Sigmoid colon (tissue), 4 donors: Measurements from ENCODE around the gene GZMA.

Experiments
- CTCF ChIP-seq, 4 experiments: fragments of 450-650 bp in 3 of 4; fragments of 200-600 bp in 1 of 4; IDR thresholded peaks; one replicate each; pipeline ENCODE4 v1.5.1; 2016 to 2019; ENCODE audit warnings: antibody characterized with exemption in 4 of 4, mild to moderate bottlenecking in 3 of 4, moderate library complexity in 2 of 4
- EP300 ChIP-seq, 4 donors: sonication (generic); formaldehyde crosslinking; IDR thresholded peaks; one replicate each; pipeline ENCODE4 v1.6.1; 2017; ENCODE audit warnings: antibody characterized with exemption in 4 of 4
- POLR2A ChIP-seq, 2 donors: fragments of 450-650 bp; IDR thresholded peaks; one replicate each; pipeline ENCODE4 v1.6.1; 2016; ENCODE audit warnings: antibody characterized with exemption in 2 of 2, mild to moderate bottlenecking in 2 of 2, moderate library complexity in 2 of 2
- POLR2AphosphoS5 ChIP-seq, 4 donors: sonication (generic); formaldehyde crosslinking; IDR thresholded peaks; one replicate each; pipeline ENCODE4 v1.6.1; 2017; ENCODE audit warnings: antibody characterized with exemption in 4 of 4

- TF ChIP-seq CTCF (IDR thresholded peaks at IDR 0.05): no peak
- no peak for TF ChIP-seq POLR2AphosphoS5 (IDR thresholded peaks at IDR 0.05)
- no peak for TF ChIP-seq POLR2A (IDR thresholded peaks at IDR 0.05)
- no peak for TF ChIP-seq EP300 (IDR thresholded peaks at IDR 0.05)
Measured at GRCh38 chr5:55134053-55134722, 31.7 kb downstream of the GZMA start.
